H9 (cell line): Measurements from ENCODE around the gene FAM78B. TPM values are rescaled to one million over a fixed set of nuclear protein-coding genes. Genes with fewer than 3 reads are reported as not detected.

ENCODE experiments used
- DNase-seq: peaks from one replicate; pipeline ENCODE4 v3.0.0-alpha.2; 2017
- H2AFZ ChIP-seq: one replicate; pipeline ENCODE4 v1.6.1; 2013; ENCODE audit warnings: mild to moderate bottlenecking, low read length, control low read depth, moderate library complexity
- H2AK5ac ChIP-seq: 2 replicates; pipeline ENCODE4 v1.6.1; 2013; ENCODE audit warnings: low read length, control low read depth, mixed read lengths; ENCODE audit not compliant: insufficient read length
- H2BK120ac ChIP-seq: one replicate; pipeline ENCODE4 v1.6.1; 2013; ENCODE audit warnings: low read depth, mild to moderate bottlenecking, low read length, control low read depth, inconsistent platforms; ENCODE audit not compliant: poor library complexity, severe bottlenecking
- H2BK12ac ChIP-seq: 2 replicates; pipeline ENCODE4 v1.6.1; 2013; ENCODE audit warnings: low read length, control low read depth, mixed read lengths, low read depth; ENCODE audit not compliant: insufficient read length
- H2BK15ac ChIP-seq: 2 replicates; pipeline ENCODE4 v1.6.1; 2013; ENCODE audit warnings: low read depth, low read length, control low read depth
- H2BK20ac ChIP-seq: one replicate; pipeline ENCODE4 v1.6.1; 2013; ENCODE audit warnings: low read depth, mild to moderate bottlenecking, low read length, control low read depth, inconsistent platforms; ENCODE audit not compliant: poor library complexity, severe bottlenecking
- H2BK5ac ChIP-seq: 2 replicates; pipeline ENCODE4 v1.6.1; 2013; ENCODE audit warnings: low read length, control low read depth, mixed read lengths; ENCODE audit not compliant: insufficient read length
- H3K14ac ChIP-seq: 2 replicates; pipeline ENCODE4 v1.6.1; 2013; ENCODE audit warnings: low read length, control low read depth; ENCODE audit not compliant: insufficient read depth
- H3K18ac ChIP-seq: 2 replicates; pipeline ENCODE4 v1.6.1; 2013; ENCODE audit warnings: low read depth, mild to moderate bottlenecking, mixed read lengths, low read length, control low read depth; ENCODE audit not compliant: insufficient read length
- H3K23ac ChIP-seq: 2 replicates; pipeline ENCODE4 v1.6.1; 2013; ENCODE audit warnings: low read length, control low read depth, mixed read lengths, low read depth; ENCODE audit not compliant: insufficient read length
- H3K23me2 ChIP-seq: 2 replicates; pipeline ENCODE4 v1.6.1; 2013; ENCODE audit warnings: low read depth, mild to moderate bottlenecking, mixed read lengths, low read length, control low read depth; ENCODE audit not compliant: insufficient read length, poor library complexity, severe bottlenecking
- H3K27ac ChIP-seq: 2 replicates; pipeline ENCODE4 v1.5.1; 2013; ENCODE audit warnings: low read length, control low read depth, mixed read lengths, low read depth; ENCODE audit not compliant: insufficient read length
- H3K27me3 ChIP-seq: 2 replicates; pipeline ENCODE4 v1.6.1; 2013; ENCODE audit warnings: low read length, control low read depth, inconsistent platforms; ENCODE audit not compliant: insufficient read depth
- H3K4ac ChIP-seq: 2 replicates; pipeline ENCODE4 v1.6.1; 2013; ENCODE audit warnings: low read depth, mild to moderate bottlenecking, control low read depth, inconsistent platforms, low read length, moderate library complexity
- H3K4me1 ChIP-seq: 2 replicates; pipeline ENCODE4 v1.6.1; 2013; ENCODE audit warnings: low read length, control low read depth, inconsistent platforms; ENCODE audit not compliant: insufficient read depth
- H3K4me2 ChIP-seq: 2 replicates; pipeline ENCODE4 v1.6.1; 2013; ENCODE audit warnings: low read length, control low read depth, mixed read lengths; ENCODE audit not compliant: insufficient read length, insufficient read depth
- H3K56ac ChIP-seq: 2 replicates; pipeline ENCODE4 v1.6.1; 2013; ENCODE audit warnings: low read depth, mild to moderate bottlenecking, mixed read lengths, low read length, control low read depth; ENCODE audit not compliant: insufficient read length
- H3K79me1 ChIP-seq: 2 replicates; pipeline ENCODE4 v1.6.1; 2013; ENCODE audit warnings: low read depth, mild to moderate bottlenecking, moderate library complexity, low read length, control low read depth, inconsistent platforms; ENCODE audit not compliant: insufficient read depth, poor library complexity, severe bottlenecking
- H3K79me2 ChIP-seq: 2 replicates; pipeline ENCODE4 v1.6.1; 2013; ENCODE audit warnings: low read length, control low read depth, inconsistent platforms; ENCODE audit not compliant: insufficient read depth
- H3K9ac ChIP-seq: 2 replicates; pipeline ENCODE4 v1.6.1; 2013; ENCODE audit warnings: low read length, control low read depth, mixed read lengths; ENCODE audit not compliant: insufficient read length; ENCODE audit errors: extremely low read depth
- H3K9me3 ChIP-seq: one replicate; pipeline ENCODE4 v1.6.1; 2013; ENCODE audit warnings: low read depth, low read length, inconsistent platforms; ENCODE audit not compliant: control insufficient read depth
- H3T11ph ChIP-seq: one replicate; pipeline ENCODE4 v1.6.1; 2013; ENCODE audit warnings: mild to moderate bottlenecking, low read length, control low read depth, inconsistent platforms
- H4K20me1 ChIP-seq: one replicate; pipeline ENCODE4 v1.6.1; 2013; ENCODE audit not compliant: control insufficient read depth, insufficient read length, insufficient read depth
- H4K5ac ChIP-seq: 2 replicates; pipeline ENCODE4 v1.6.1; 2013; ENCODE audit warnings: low read depth, mild to moderate bottlenecking, mixed read lengths, low read length, control low read depth; ENCODE audit not compliant: insufficient read length
- H4K8ac ChIP-seq: replicated peaks from 2 replicates; pipeline ENCODE4 v1.6.1; 2013; ENCODE audit warnings: low read length, control low read depth, mixed read lengths, low read depth; ENCODE audit not compliant: insufficient read length
- H4K91ac ChIP-seq: 2 replicates; pipeline ENCODE4 v1.6.1; 2013; ENCODE audit warnings: low read depth, mild to moderate bottlenecking, moderate library complexity, mixed read lengths, low read length, control low read depth; ENCODE audit not compliant: insufficient read length
- H3K27ac Mint-ChIP-seq, 3 experiments: 2 replicates in 2 of 3; 3 replicates in 1 of 3; pipeline ENCODE4 v1.8.0; 2020 to 2021; ENCODE audit warnings: mixed read lengths in 3 of 3, mild to moderate bottlenecking in 1 of 3, moderate library complexity in 1 of 3
- H3K27me3 Mint-ChIP-seq: 2 replicates; pipeline ENCODE4 v1.8.0; 2021; ENCODE audit warnings: low read depth, mild to moderate bottlenecking, moderate library complexity, mixed read lengths
- H3K36me3 Mint-ChIP-seq, 3 experiments: 2 replicates in 2 of 3; 3 replicates in 1 of 3; pipeline ENCODE4 v1.8.0; 2020 to 2021; ENCODE audit warnings: low read depth in 3 of 3, mixed read lengths in 3 of 3; ENCODE audit not compliant: insufficient read depth in 1 of 3
- H3K4me1 Mint-ChIP-seq, 2 experiments: 2 replicates each; pipeline ENCODE4 v1.8.0; 2020; ENCODE audit warnings: mixed read lengths in 2 of 2
- H3K4me3 Mint-ChIP-seq, 2 experiments: 2 replicates in 1 of 2; 3 replicates in 1 of 2; pipeline ENCODE4 v1.8.0; 2020 to 2021; ENCODE audit warnings: mild to moderate bottlenecking in 2 of 2, mixed read lengths in 2 of 2, moderate library complexity in 1 of 2
- H3K9me3 Mint-ChIP-seq, 2 experiments: 2 replicates in 1 of 2; 3 replicates in 1 of 2; pipeline ENCODE4 v1.8.0; 2020; ENCODE audit warnings: mild to moderate bottlenecking in 2 of 2, mixed read lengths in 2 of 2, moderate library complexity in 1 of 2
- CTCF ChIP-seq: fragments of 200-600 bp; sonication (generic); conservative IDR thresholded peaks from 3 replicates; pipeline ENCODE4 v1.8.0; 2021; ENCODE audit warnings: antibody characterized with exemption, mild to moderate bottlenecking
- WGBS: extraction: QIAGEN DNeasy Blood & Tissue Kit; methylation state at CpG from one replicate; pipeline ENCODE4 v1.1.7; 2013; ENCODE audit warnings: missing lambda C conversion rate, low lambda C conversion rate, mixed read lengths; ENCODE audit not compliant: insufficient read length; ENCODE audit errors: extremely low coverage; 5-methylcytosine and 5-hydroxymethylcytosine counted together
- total RNA-seq: library from RNA; stranded (reverse); gene quantifications from 2 replicates; pipeline ENCODE4 v1.2.1, GENCODE V29; 2021

FAM78B gene
- total RNA-seq, 1 experiment from 2014 or later: 2.3 TPM

- no peak overlapping the region for H3K27ac Mint-ChIP-seq
- no peak overlapping the region for H3K27ac ChIP-seq
- no peak overlapping the region for H2BK20ac ChIP-seq
- H3K9me3 Mint-ChIP-seq: no peaks in the 10 kb centered on the region
- no peak overlapping the region for H2BK5ac ChIP-seq
- DNase-seq: no peak
- no peak overlapping the region for H3K4me2 ChIP-seq
- H3K23ac ChIP-seq: no peak overlapping the region
- no peak overlapping the region for H3K9ac ChIP-seq
- H4K5ac ChIP-seq: no peak overlapping the region
- peaks cover 10 to 19% of the 10 kb centered on the region in 2 experiments for H3K4me1 Mint-ChIP-seq
- H4K91ac ChIP-seq: no peak overlapping the region
- H2AK5ac ChIP-seq: no peak overlapping the region
- no peaks in the 10 kb centered on the region for H3K23me2 ChIP-seq
- H3K56ac ChIP-seq: no peak overlapping the region
- no peaks in the 10 kb centered on the region for H3K79me2 ChIP-seq
- no peak overlapping the region for H3K18ac ChIP-seq
- no CpG with 5 or more reads among the region's 2 CpGs for WGBS
- H3K27me3 Mint-ChIP-seq: no peaks in the 10 kb centered on the region
- H3K9me3 ChIP-seq: no peaks in the 10 kb centered on the region
- TF ChIP-seq CTCF: no peak
- no peak overlapping the region for H3T11ph ChIP-seq
- no peak overlapping the region for H2BK120ac ChIP-seq
- H3K4me1 ChIP-seq: no peaks in the 10 kb centered on the region
- H3K36me3 Mint-ChIP-seq: no peaks in the 10 kb centered on the region
- H2AFZ ChIP-seq: no peak overlapping the region
- no peak overlapping the region for H3K4me3 Mint-ChIP-seq
- H3K4ac ChIP-seq: no peak overlapping the region
- H2BK12ac ChIP-seq: no peak overlapping the region
- H3K27me3 ChIP-seq: no peaks in the 10 kb centered on the region
- H3K79me1 ChIP-seq: no peaks in the 10 kb centered on the region
- no peak overlapping the region for H2BK15ac ChIP-seq
- H3K14ac ChIP-seq: no peak overlapping the region
- H4K20me1 ChIP-seq: no peaks in the 10 kb centered on the region
- H4K8ac ChIP-seq: no peak overlapping the region
Measured at GRCh38 chr1:166200743-166201142, 33.9 kb upstream of the FAM78B start.
